Measurements from ENCODE around the gene AIPL1.

- TF ChIP-seq GATA2 (IDR thresholded peaks at IDR 0.05; ENCODE audit: low read depth, low read length) (no peak), GATA3 (IDR thresholded peaks at IDR 0.05; ENCODE audit: low read depth, low read length) (no peak)
Measured at GRCh38 chr17:6449307-6449706, 14.4 kb upstream of the AIPL1 start.
